Hypothalamus (tissue), 51 donors: ENCODE results near the gene PIP5K1B.
A peak's percentile ranks its signal among the peaks of the same experiment; 100 is the strongest.

ENCODE experiments used
- DNase-seq, 51 donors: peaks; one replicate each; lab custom pipeline; 2025; lab: John Stamatoyannopoulos, UW

Gene PIP5K1B

DNA sequence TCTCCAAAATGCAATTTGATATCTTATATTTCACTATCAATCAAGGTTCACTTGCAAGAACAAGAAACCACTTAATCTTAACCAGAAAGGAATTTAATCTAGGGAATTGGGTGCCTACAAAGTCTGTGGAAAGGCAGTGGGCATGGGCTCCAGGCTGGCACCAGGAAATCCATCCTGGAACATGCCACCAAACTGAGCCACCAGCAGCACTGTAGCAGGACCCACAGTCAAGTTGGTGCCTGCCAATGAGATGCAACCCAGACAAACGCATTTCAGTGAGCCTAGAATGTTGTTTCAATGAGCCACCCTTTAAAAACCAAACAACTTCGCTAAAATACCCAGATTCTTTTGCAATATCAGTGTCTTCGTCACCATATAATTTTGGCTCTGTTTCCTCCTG is 237.8 kb downstream of the PIP5K1B start:
- no peak for DNase-seq

DNA sequence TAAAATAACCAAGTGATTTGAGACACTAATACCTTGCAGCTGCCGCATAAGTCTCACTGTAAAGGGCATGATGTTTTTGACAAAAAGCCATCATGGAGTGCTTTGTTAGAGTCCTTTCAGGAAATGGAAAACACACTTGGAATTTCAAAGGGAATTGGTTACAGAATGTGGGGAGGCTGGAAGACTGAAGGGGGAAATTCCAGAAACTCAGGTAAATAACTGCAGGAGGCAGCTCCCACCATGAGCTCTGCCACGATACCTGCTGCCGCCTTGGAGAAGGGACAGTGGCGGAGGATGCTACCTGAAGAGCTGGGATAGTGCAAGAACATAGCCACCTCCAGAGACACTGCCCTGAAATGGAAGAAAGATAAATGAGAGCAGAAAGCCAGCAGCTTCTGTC is 242.0 kb downstream of the PIP5K1B start:
- DNase-seq: no peak

DNA sequence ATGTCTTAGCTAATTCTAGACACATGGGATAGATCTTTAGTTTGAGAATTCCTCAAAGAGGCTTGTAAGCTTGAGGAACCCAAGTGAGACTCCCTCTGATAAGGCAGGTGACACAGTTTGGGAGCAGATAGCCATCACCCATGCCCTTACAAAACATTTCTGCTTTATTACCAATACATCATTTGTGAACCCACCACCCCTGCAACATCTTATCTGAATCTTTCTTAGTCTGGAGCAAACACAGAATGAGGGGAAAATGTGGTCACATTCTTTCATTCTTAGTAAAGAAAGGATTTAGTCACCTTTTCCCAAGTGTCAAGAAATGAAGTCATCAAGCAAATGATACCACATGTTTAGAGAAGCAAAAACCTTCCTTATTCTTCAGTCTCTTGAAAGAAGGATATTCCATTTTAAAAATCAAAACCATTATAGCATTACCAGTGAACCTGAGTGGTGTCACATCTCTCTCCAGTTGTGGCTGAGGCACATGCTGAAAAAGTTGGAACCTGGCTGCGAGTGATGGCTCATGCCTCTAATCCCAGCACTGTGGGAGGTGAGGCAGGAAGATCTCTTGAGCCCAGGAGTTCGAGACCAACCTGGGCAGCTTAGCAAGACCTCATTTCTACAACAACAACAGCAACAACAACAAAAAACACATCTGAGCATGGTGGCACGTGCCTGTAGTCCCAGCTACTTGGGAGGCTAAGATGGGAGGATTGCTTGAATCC is 243.0 kb downstream of the PIP5K1B start:
- DNase-seq: no peak

DNA sequence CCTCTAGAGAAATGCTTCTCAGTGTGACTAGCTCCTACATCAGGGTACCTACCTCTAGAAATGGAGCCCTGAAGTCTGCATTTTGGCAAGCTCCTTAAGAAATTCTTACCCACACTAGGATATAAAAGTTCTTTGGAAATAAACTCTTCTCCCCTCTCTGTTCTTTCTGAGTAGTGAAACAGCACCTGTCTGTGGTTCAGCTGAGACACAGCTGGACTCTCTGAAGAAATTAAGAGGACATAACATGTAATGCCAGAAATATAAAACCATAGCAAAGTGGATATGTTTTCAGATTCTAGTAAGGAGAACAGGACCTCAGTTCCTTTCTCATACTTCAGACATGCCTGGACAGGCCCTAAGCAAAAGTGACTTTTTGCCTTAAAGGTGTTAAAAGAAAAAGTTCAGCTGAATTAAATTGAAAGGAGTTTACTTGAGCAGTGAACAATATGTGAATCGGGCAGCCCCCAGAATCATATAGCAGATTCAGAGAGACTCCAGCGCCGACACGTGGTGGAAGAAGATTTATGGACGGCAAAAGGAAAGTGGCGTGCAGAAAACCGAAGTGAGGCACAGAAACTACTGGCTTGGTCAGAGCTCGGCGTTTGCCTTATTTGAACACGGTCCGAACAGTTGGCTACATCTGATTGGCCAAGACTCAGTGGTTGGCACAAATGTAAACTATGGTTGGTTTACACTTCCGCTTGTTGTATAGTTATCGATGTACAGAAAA is 244.4 kb downstream of the PIP5K1B start:
- peak in 3 of 51 donors; percentile 3 to 9 (median 7) for DNase-seq

DNA sequence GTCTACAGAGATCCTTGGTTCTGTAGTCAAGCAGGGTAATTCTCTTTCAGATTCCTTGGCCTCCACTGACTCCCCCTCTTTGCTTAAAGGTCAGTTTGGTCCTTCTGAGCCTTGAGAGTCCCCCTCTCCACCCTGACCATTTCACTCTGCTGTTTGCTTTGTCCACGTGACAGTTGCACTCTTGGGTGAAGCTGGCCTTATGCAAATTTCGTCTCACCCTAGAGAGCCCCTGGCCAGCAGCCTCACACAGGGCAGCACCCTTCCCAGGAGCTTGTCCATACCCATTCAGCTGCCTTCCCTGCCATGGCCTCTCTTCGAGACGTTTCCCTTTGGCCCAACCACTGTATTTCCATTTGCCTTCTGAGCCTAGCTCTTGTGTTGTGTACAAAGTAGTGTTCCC is 245.1 kb downstream of the PIP5K1B start:
- no peak for DNase-seq

DNA sequence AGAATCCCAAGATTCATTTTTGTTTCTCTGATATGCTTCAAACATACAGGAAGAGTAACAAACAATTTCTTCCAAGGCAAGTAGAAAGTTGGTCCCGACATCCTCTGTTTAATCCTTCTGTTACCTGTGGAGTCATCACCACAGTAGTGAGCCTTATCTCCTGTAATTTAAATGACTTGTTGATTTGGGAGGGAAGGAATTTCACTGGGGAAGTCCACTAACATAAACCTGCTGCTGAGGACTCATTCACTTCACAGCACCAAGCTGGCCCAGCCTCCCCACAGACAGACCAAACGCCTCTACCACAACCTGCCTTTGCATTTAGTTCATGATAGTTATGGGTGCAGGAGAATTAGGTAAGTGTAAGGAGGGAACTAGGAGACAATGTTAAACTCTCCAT is 245.6 kb downstream of the PIP5K1B start:
- DNase-seq: no peak

DNA sequence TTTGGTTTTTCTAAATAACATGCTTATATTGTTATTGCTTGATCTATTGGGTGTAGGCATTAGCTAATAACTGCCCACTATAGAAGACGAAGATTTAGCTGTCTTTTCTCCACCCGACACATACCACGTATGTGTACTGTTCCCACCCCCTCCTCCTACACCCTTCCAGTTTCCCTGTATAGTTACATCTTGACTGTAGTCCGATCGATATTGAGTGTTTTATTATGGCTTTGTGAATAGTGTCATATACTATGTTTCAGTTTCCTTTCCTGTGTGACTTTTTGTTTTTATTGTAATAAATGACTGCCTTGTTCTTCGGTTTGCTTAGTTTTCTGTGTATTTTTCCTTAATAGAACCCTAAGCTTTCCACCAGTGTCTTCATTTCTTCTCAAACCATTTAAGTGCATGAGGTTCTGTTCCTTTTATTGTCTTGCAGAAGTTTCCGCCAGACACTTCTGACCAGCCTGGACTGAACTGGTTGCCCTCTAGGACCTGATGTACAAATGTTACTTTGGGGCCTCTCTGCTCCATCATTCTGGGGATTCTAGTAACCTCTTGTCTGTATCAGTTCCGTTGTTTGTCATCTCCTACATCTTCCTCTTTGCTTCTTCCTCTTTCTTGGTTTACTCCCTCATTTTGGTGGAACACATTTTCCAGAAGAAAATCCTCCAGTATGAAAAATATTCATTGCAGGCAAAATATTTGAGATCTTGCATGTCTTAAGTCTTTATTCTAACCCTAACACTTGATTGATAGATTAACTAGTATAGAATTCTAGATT is 247.0 kb downstream of the PIP5K1B start:
- peak in 1 of 51 donors; percentile 8 for DNase-seq

DNA sequence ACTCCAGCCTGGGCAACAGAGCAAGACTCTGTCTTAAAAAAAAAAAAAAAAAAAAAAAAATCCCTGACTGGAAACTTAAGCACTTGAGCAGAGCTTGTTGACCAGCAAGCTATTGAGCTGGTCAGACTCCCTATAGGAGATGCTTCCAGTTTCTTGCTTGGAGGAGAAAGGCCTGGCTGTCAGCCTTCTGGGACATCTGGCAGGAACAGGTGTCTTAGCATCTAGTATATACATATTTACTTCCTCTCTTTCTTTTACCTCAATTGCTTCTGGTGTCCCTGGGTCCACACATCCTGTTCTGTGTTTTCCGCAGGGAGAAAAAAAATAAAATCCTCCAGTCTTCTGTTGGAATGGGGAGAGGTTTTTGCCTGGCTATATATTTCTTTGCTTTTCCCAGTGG is 248.7 kb downstream of the PIP5K1B start:
- no peak for DNase-seq

DNA sequence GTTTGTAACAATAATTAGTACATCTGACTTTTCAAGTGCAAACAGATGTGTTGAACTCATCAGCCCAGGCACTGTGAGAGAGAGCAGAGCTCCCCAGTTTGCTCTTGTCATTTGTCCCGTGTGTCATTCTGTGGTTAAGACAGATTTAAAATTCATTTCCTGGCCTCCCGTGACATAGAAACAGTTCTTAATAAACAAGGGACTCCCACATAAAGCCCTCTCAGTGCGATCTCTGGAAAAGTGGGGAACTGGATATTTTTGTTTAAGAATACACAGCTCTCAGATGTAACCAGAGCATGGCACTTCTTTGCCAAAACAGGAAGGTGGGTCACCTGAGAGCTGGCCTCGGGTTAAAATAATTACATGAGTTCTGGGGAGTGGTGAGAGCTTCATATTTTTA is 250.3 kb downstream of the PIP5K1B start:
- DNase-seq: no peak

DNA sequence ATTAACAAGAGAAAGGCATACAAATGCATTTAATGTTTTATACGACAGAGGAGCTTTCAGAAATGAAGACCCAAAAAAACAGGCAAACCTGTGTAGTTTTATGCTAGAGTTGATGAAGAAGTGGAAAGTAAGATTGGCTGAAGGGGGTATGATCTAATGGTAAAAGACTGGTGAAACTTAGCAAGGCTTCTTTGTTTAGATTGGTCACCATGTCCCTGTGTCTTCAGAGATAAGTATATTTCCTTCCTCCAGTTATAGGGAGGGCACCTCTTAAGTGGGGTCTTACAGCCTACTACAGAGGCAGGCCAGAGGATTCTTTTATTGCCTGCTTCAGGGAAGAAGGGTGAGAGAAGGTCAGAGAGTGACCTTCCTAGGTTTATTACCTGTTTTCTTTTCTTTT is 252.4 kb downstream of the PIP5K1B start:
- DNase-seq: no peak

DNA sequence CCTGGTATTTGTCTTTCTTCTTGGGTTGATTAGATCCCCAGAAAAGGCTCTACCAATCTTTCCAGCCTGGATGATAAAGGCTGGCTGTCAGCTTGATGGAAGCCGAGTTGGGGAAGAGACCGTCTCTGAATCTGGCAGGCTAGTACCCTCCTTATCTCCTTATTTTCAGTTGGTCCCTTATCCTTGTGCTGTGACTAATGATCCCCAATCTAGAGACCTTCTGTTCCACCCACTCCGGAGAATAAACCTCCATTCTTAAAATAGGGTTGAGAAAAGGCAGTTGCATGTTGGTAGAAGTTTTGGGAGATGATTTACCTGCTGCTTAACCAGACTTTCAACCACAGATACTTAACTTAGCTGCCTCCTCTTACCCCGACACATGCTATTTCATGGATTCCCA is 256.5 kb downstream of the PIP5K1B start:
- no peak for DNase-seq

DNA sequence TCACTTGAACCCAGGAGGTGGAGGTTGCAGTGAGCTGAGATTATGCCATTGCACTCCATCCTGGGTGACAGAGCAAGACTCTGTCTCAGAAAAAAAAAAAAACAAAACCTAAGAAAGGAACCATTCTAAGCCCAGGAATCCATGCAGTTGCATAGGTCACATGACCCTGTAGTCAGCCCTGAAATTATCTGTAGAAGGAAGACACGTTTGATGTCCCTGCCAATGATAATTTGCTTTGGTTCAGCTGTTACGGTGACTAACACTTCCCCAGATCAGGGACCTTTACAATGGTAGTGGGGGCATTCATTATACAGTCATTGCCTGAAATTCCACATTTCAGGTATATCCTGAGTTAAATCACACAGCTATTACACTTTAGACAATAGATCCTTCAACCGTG is 258.4 kb downstream of the PIP5K1B start:
- no peak for DNase-seq

DNA sequence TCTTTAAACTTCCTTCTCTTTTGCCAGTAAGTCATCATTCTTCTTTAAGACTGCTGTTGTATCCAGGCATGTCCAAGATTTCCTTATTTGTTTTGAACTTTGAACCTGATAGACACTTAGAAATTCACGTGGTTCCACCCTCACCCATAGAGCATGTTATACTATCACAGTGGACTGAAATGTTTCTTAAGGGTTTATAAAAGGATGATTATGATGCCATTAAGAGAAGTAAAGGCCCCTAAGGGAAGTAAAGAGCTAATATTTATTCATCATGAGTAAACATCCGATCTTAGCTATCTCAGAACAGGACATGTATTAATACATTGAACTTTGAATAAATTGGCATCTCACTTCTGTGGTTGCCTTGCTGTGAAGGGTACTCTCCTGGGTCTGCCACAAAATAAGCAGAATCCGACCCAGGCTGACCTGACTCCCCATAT is 259.1 kb downstream of the PIP5K1B start:
- DNase-seq: no peak

DNA sequence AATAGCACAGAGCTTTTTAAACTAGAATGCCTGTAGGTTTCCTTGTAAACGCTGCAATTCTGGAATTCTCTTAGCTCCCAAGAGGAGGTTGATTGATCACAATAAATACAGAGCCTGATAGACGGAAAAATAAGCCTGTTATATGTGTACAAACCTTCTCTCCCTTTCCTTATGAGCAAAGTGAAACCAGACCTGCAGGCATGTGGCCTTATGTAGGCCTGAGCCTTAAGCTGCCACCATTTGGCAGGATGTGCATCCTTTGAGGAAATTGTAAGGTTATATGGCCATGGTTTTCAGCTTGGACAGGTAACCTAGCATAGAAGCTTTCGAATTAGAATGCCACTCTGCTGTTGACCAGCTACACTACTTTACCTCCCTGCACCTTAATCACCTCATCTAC is 259.7 kb downstream of the PIP5K1B start:
- DNase-seq: no peak

DNA sequence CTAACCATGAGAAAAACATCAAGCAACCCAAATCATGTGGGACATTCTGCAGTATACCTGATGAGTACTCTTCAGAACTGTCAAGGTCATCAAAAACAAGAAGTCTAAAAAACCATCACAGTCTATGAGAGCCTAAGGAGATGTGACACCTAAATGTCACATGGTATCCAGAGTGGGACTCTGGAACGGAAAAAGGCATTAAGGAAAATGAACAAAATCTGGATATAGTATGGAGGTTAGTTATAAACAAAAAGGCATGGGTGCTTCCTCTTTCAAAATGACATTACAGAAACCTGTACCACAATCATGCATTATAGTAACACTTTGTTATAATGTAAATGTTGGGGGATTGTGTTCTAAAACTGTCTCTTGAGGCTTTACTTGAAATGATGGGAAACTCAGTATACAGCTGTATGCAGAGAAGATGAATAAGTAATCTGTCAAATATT is 261.5 kb downstream of the PIP5K1B start:
- DNase-seq: no peak

DNA sequence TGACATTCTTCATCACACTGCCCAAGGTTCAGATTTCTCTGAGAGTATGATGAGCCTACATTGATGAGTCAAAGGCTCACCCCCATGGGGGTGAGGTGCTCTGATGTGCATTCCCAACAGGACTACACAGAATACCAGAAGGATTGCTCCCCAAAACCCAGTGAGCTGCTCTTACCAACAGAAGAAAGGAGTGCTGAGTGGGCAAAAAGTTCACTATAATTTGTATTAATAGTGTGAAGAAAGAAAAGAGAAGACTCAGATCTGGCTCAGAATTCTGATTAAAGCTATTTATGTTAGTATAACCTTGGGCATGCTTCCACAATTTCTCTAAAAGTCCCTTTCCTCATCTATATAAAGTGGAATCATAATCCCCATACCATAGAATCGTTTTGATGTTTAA is 262.8 kb downstream of the PIP5K1B start:
- no peak for DNase-seq

DNA sequence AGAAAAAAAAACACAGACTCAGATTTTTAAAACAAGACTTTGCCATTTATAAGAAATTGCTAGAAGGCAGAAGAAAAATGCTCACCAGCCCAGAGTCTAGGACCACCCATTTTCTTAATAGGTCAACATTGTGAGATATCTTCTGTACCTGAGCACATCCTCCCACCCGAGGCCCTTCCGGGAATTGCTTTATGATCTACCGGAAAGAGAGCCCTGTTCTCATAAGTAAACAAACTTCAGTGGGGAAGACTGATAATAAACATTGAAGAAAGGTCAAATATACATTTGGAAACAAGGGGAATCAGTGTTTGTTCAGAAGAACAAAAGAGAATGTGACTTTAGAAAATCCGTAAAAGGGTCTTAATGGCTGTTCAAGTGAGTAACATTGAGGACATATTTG is 264.5 kb downstream of the PIP5K1B start:
- DNase-seq: no peak

DNA sequence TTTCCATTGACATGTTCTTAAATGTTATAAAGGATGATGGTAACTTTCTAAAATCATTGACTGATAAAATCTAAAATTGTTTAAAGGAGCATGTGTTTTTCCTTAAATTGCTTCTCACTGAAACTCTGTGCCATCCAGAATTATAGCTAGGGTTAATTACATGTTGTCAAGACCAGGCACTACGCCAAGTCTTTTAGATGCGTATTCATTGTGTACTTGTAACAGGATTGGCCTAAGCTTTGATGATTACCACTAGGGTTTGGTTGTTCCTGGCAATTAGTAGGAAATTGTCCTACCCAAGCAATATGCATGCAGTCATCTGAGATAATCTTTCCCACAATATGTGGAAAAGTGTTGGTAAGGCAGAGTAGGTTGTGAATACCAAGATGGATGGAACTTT is 265.1 kb downstream of the PIP5K1B start:
- no peak for DNase-seq

DNA sequence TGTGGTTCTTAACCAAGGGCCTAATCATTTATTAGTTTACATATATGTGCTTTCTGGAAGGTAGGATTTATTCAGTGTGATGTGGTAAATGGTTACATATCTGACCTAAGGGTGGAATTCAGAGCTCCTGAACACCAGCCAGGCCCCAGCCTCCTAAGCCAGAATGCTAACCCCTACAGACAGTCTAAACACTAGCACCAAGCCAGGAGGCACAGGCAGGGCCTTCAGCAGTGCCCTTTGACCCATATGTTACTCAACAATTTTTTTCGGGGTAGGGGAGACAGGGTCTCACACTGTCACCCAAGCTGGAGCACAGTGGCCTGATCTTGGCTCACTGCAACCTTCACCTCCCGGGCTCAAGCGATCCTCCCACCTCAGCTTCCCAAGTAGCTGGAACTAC is 268.6 kb downstream of the PIP5K1B start:
- no peak for DNase-seq

DNA sequence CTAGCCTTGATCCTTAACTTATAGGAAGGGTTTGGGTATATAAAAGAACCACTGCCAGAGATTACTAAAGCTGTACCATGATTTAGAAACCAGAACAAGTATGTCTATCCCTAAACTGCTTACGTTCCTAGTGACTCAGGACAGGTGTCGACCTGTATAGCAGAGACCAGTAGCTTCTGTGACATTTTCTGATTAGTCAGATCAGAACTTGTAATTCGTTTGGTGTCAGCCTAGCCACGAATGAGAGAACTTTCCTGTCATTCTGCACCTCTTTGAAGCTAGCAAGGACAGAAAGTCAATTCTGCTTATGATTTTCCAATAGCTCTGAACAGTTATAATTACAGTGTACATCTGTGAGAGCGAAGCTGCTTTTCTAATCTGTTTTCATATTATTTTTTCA is 269.4 kb downstream of the PIP5K1B start:
- no peak for DNase-seq

DNA sequence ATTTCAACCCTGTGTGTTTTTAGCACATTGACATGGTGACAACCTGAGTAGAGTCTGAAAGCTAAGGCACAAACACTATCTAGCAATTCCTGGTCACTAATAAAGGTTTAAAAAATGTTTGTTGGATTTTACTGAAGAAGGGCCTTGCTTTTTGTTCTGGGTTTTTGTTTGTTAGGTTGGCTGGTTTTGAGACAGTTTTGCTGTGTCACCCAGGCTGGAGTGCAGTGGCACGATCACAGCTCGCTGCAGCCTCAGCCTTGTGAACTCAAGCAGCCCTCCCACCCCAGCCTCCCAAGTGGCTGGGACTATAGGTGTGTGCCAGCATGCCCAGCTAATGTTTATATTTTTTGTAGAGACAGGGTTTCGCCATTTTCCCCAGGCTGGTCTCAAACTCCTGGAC is 269.9 kb downstream of the PIP5K1B start:
- DNase-seq: no peak
